WTC11 (cell line): Measurements from ENCODE around the gene UTF1. TPM values are rescaled to one million over a fixed set of nuclear protein-coding genes. Genes with fewer than 3 reads are reported as not detected.

Experiments used
- ATAC-seq: fragments of 200-7000 bp; cut with Tn5 transposase; 2 replicates; pipeline ENCODE4 v1.10.0; 2021; ENCODE audit warnings: mild to moderate bottlenecking, moderate library complexity
- CTCF ChIA-PET: fragments of 300-600 bp; sonication (Branson Sonifier 250); formaldehyde crosslinking; loops from one replicate; lab custom pipeline; 2021; ENCODE audit warnings: antibody characterized with exemption; lab: Charles Lee
- POLR2A ChIA-PET: fragments of 350-600 bp; sonication (Branson Sonifier 250); formaldehyde crosslinking; loops from one replicate; lab custom pipeline; 2021; ENCODE audit warnings: antibody characterized with exemption; lab: Charles Lee
- DNase-seq: peaks from one replicate; pipeline ENCODE4 v3.0.0; 2021; ENCODE audit warnings: low spot score
- H3K27ac Mint-ChIP-seq: 2 replicates; pipeline ENCODE4 v1.8.0; 2021; ENCODE audit warnings: mixed read lengths
- H3K27me3 Mint-ChIP-seq: 2 replicates; pipeline ENCODE4 v1.8.0; 2021; ENCODE audit warnings: low read depth, mild to moderate bottlenecking, moderate library complexity, mixed read lengths
- H3K36me3 Mint-ChIP-seq: 2 replicates; pipeline ENCODE4 v1.8.0; 2021; ENCODE audit warnings: mixed read lengths
- H3K4me1 Mint-ChIP-seq: 2 replicates; pipeline ENCODE4 v1.8.0; 2022; ENCODE audit warnings: mixed read lengths
- H3K4me3 Mint-ChIP-seq: 2 replicates; pipeline ENCODE4 v1.8.0; 2021; ENCODE audit warnings: mild to moderate bottlenecking, moderate library complexity, mixed read lengths
- H3K9me3 Mint-ChIP-seq: 2 replicates; pipeline ENCODE4 v1.8.0; 2021; ENCODE audit warnings: mixed read lengths
- E2F5 ChIP-seq: sonication (generic); formaldehyde crosslinking; IDR thresholded peaks from 2 replicates; pipeline ENCODE4 v1.8.1; 2022; ENCODE audit warnings: mild to moderate bottlenecking, moderate library complexity, missing genetic modification reagents
- EMX1 ChIP-seq: fragments of 250-450 bp; sonication (Bioruptor Pico); IDR thresholded peaks from 2 replicates; pipeline ENCODE4 v1.8.0; 2021; ENCODE audit warnings: mild to moderate bottlenecking
- FOXP1 ChIP-seq: sonication (generic); formaldehyde crosslinking; IDR thresholded peaks from 2 replicates; pipeline ENCODE4 v1.8.0; 2022; ENCODE audit warnings: missing genetic modification reagents, mild to moderate bottlenecking, moderate library complexity, borderline replicate concordance
- HMGXB4 ChIP-seq: sonication (generic); formaldehyde crosslinking; IDR thresholded peaks from 2 replicates; pipeline ENCODE4 v1.8.1; 2023; ENCODE audit warnings: mild to moderate bottlenecking, moderate library complexity, missing genetic modification reagents
- IRF2 ChIP-seq: sonication (generic); formaldehyde crosslinking; IDR thresholded peaks from 2 replicates; pipeline ENCODE4 v1.8.0; 2022; ENCODE audit warnings: low read depth, missing genetic modification reagents, borderline replicate concordance
- JAZF1 ChIP-seq: fragments of 250-450 bp; sonication (Bioruptor Pico); IDR thresholded peaks from 2 replicates; pipeline ENCODE4 v1.9.0; 2021; ENCODE audit warnings: moderate library complexity, mild to moderate bottlenecking, inconsistent platforms
- KAT7 ChIP-seq: sonication (generic); formaldehyde crosslinking; IDR thresholded peaks from 2 replicates; pipeline ENCODE4 v1.8.1; 2023; ENCODE audit warnings: missing genetic modification reagents, mild to moderate bottlenecking, borderline replicate concordance
- SP1 ChIP-seq: sonication (generic); formaldehyde crosslinking; conservative IDR thresholded peaks from 2 replicates; pipeline ENCODE4 v1.8.1; 2022; ENCODE audit warnings: missing genetic modification reagents
- USF2 ChIP-seq: sonication (generic); formaldehyde crosslinking; IDR thresholded peaks from 2 replicates; pipeline ENCODE4 v1.8.1; 2023; ENCODE audit warnings: mild to moderate bottlenecking, missing genetic modification reagents, moderate library complexity
- ZBTB21 ChIP-seq: sonication (generic); formaldehyde crosslinking; IDR thresholded peaks from 2 replicates; pipeline ENCODE4 v1.8.1; 2023; ENCODE audit warnings: mild to moderate bottlenecking, missing genetic modification reagents, borderline replicate concordance
- ZBTB43 ChIP-seq: sonication (generic); formaldehyde crosslinking; IDR thresholded peaks from 2 replicates; pipeline ENCODE4 v1.8.1; 2023; ENCODE audit warnings: mild to moderate bottlenecking, missing genetic modification reagents
- ZNF219 ChIP-seq: sonication (generic); formaldehyde crosslinking; IDR thresholded peaks from 2 replicates; pipeline ENCODE4 v1.8.0; 2023; ENCODE audit warnings: missing genetic modification reagents, mild to moderate bottlenecking, borderline replicate concordance
- ZNF512 ChIP-seq: sonication (generic); formaldehyde crosslinking; IDR thresholded peaks from 2 replicates; pipeline ENCODE4 v1.8.1; 2022; ENCODE audit warnings: missing genetic modification reagents, borderline replicate concordance
- ZNF532 ChIP-seq: fragments of 250-450 bp; sonication (Bioruptor Pico); IDR thresholded peaks from 2 replicates; pipeline ENCODE4 v1.9.0; 2021; ENCODE audit warnings: mild to moderate bottlenecking, borderline replicate concordance
- ZSCAN18 ChIP-seq: fragments of 250-450 bp; sonication (Bioruptor Pico); IDR thresholded peaks from 2 replicates; pipeline ENCODE4 v2.1.2; 2022; ENCODE audit warnings: mild to moderate bottlenecking, moderate library complexity
- total RNA-seq: library from RNA; stranded (reverse); gene quantifications from 3 replicates; pipeline ENCODE4 v1.2.3, GENCODE V29; 2021

Gene UTF1
- total RNA-seq, 1 experiment from 2014 or later: 196 TPM

- TF ChIP-seq ZNF532 (CRISPR knock-in tag): no peak
- 0 out of 2 replicates have a peak, but pooled peaks have one; percentile 57 for TF ChIP-seq ZNF219
- no peak for TF ChIP-seq KAT7
- no peak for TF ChIP-seq JAZF1
- TF ChIP-seq ZNF512 (CRISPR knock-in tag): no peak
- TF ChIP-seq EMX1 (CRISPR knock-in tag): no peak
These were observed 31.1 kb downstream of the UTF1 start (continued) for GRCh38 chr10:133260895-133261725.

- ATAC-seq (peak; percentile 33), DNase-seq (peak; percentile 81)
- Mint-ChIP-seq H3K27me3 (peaks cover 19% of the 10 kb centered on the region), H3K27ac (no peak overlapping the region), H3K4me3 (peak overlapping the region; percentile 59), H3K9me3 (no peaks in the 10 kb centered on the region), H3K4me1 (peaks cover 12% of the 10 kb centered on the region), H3K36me3 (no peaks in the 10 kb centered on the region)
- CTCF ChIA-PET: interaction anchor here (1.3 to 1.4 kb wide), 2 partner anchors 13 to 118 kb away, joined by 3 to 7 read pairs; no protein-coding TSS in a partner anchor
- TF ChIP-seq ZBTB43 (CRISPR knock-in tag): no peak
- peak; percentile 64; the same call in 1 of the 2 replicates for TF ChIP-seq HMGXB4 (CRISPR knock-in tag)
- TF ChIP-seq FOXP1: peak; percentile 6; the same call in 1 of the 2 replicates
- TF ChIP-seq E2F5 (CRISPR knock-in tag): peak; percentile 60; the same call in 1 of the 2 replicates
- TF ChIP-seq USF2 (CRISPR knock-in tag): 0 out of 2 replicates have a peak, but pooled peaks have one; percentile 24
- TF ChIP-seq IRF2 (CRISPR knock-in tag): no peak
- TF ChIP-seq SP1: peak; percentile 70
- TF ChIP-seq ZSCAN18 (CRISPR knock-in tag): no peak
- no peak for TF ChIP-seq ZBTB21 (CRISPR knock-in tag)
- POLR2A ChIA-PET: no interaction called here
These were observed 31.8 kb downstream of the UTF1 start for GRCh38 chr10:133261726-133262325.
